H9 (cell line): ENCODE measurements around the gene RFNG. TPM values are rescaled to one million over a fixed set of nuclear protein-coding genes. Genes with fewer than 3 reads are reported as not detected.

Source experiments
- DNase-seq: peaks from one replicate; pipeline ENCODE4 v3.0.0-alpha.2; 2017
- H2AFZ ChIP-seq: one replicate; pipeline ENCODE4 v1.6.1; 2013; ENCODE audit warnings: mild to moderate bottlenecking, low read length, control low read depth, moderate library complexity
- H2AK5ac ChIP-seq: 2 replicates; pipeline ENCODE4 v1.6.1; 2013; ENCODE audit warnings: low read length, control low read depth, mixed read lengths; ENCODE audit not compliant: insufficient read length
- H2BK120ac ChIP-seq: one replicate; pipeline ENCODE4 v1.6.1; 2013; ENCODE audit warnings: low read depth, mild to moderate bottlenecking, low read length, control low read depth, inconsistent platforms; ENCODE audit not compliant: poor library complexity, severe bottlenecking
- H2BK12ac ChIP-seq: 2 replicates; pipeline ENCODE4 v1.6.1; 2013; ENCODE audit warnings: low read length, control low read depth, mixed read lengths, low read depth; ENCODE audit not compliant: insufficient read length
- H2BK15ac ChIP-seq: 2 replicates; pipeline ENCODE4 v1.6.1; 2013; ENCODE audit warnings: low read depth, low read length, control low read depth
- H2BK20ac ChIP-seq: one replicate; pipeline ENCODE4 v1.6.1; 2013; ENCODE audit warnings: low read depth, mild to moderate bottlenecking, low read length, control low read depth, inconsistent platforms; ENCODE audit not compliant: poor library complexity, severe bottlenecking
- H2BK5ac ChIP-seq: 2 replicates; pipeline ENCODE4 v1.6.1; 2013; ENCODE audit warnings: low read length, control low read depth, mixed read lengths; ENCODE audit not compliant: insufficient read length
- H3K14ac ChIP-seq: 2 replicates; pipeline ENCODE4 v1.6.1; 2013; ENCODE audit warnings: low read length, control low read depth; ENCODE audit not compliant: insufficient read depth
- H3K18ac ChIP-seq: 2 replicates; pipeline ENCODE4 v1.6.1; 2013; ENCODE audit warnings: low read depth, mild to moderate bottlenecking, mixed read lengths, low read length, control low read depth; ENCODE audit not compliant: insufficient read length
- H3K23ac ChIP-seq: 2 replicates; pipeline ENCODE4 v1.6.1; 2013; ENCODE audit warnings: low read length, control low read depth, mixed read lengths, low read depth; ENCODE audit not compliant: insufficient read length
- H3K23me2 ChIP-seq: 2 replicates; pipeline ENCODE4 v1.6.1; 2013; ENCODE audit warnings: low read depth, mild to moderate bottlenecking, mixed read lengths, low read length, control low read depth; ENCODE audit not compliant: insufficient read length, poor library complexity, severe bottlenecking
- H3K27ac ChIP-seq: 2 replicates; pipeline ENCODE4 v1.5.1; 2013; ENCODE audit warnings: low read length, control low read depth, mixed read lengths, low read depth; ENCODE audit not compliant: insufficient read length
- H3K27me3 ChIP-seq: 2 replicates; pipeline ENCODE4 v1.6.1; 2013; ENCODE audit warnings: low read length, control low read depth, inconsistent platforms; ENCODE audit not compliant: insufficient read depth
- H3K4ac ChIP-seq: 2 replicates; pipeline ENCODE4 v1.6.1; 2013; ENCODE audit warnings: low read depth, mild to moderate bottlenecking, control low read depth, inconsistent platforms, low read length, moderate library complexity
- H3K4me1 ChIP-seq: 2 replicates; pipeline ENCODE4 v1.6.1; 2013; ENCODE audit warnings: low read length, control low read depth, inconsistent platforms; ENCODE audit not compliant: insufficient read depth
- H3K4me2 ChIP-seq: 2 replicates; pipeline ENCODE4 v1.6.1; 2013; ENCODE audit warnings: low read length, control low read depth, mixed read lengths; ENCODE audit not compliant: insufficient read length, insufficient read depth
- H3K56ac ChIP-seq: 2 replicates; pipeline ENCODE4 v1.6.1; 2013; ENCODE audit warnings: low read depth, mild to moderate bottlenecking, mixed read lengths, low read length, control low read depth; ENCODE audit not compliant: insufficient read length
- H3K79me1 ChIP-seq: 2 replicates; pipeline ENCODE4 v1.6.1; 2013; ENCODE audit warnings: low read depth, mild to moderate bottlenecking, moderate library complexity, low read length, control low read depth, inconsistent platforms; ENCODE audit not compliant: insufficient read depth, poor library complexity, severe bottlenecking
- H3K79me2 ChIP-seq: 2 replicates; pipeline ENCODE4 v1.6.1; 2013; ENCODE audit warnings: low read length, control low read depth, inconsistent platforms; ENCODE audit not compliant: insufficient read depth
- H3K9ac ChIP-seq: 2 replicates; pipeline ENCODE4 v1.6.1; 2013; ENCODE audit warnings: low read length, control low read depth, mixed read lengths; ENCODE audit not compliant: insufficient read length; ENCODE audit errors: extremely low read depth
- H3K9me3 ChIP-seq: one replicate; pipeline ENCODE4 v1.6.1; 2013; ENCODE audit warnings: low read depth, low read length, inconsistent platforms; ENCODE audit not compliant: control insufficient read depth
- H3T11ph ChIP-seq: one replicate; pipeline ENCODE4 v1.6.1; 2013; ENCODE audit warnings: mild to moderate bottlenecking, low read length, control low read depth, inconsistent platforms
- H4K20me1 ChIP-seq: one replicate; pipeline ENCODE4 v1.6.1; 2013; ENCODE audit not compliant: control insufficient read depth, insufficient read length, insufficient read depth
- H4K5ac ChIP-seq: 2 replicates; pipeline ENCODE4 v1.6.1; 2013; ENCODE audit warnings: low read depth, mild to moderate bottlenecking, mixed read lengths, low read length, control low read depth; ENCODE audit not compliant: insufficient read length
- H4K8ac ChIP-seq: replicated peaks from 2 replicates; pipeline ENCODE4 v1.6.1; 2013; ENCODE audit warnings: low read length, control low read depth, mixed read lengths, low read depth; ENCODE audit not compliant: insufficient read length
- H4K91ac ChIP-seq: 2 replicates; pipeline ENCODE4 v1.6.1; 2013; ENCODE audit warnings: low read depth, mild to moderate bottlenecking, moderate library complexity, mixed read lengths, low read length, control low read depth; ENCODE audit not compliant: insufficient read length
- H3K27ac Mint-ChIP-seq, 3 experiments: 2 replicates in 2 of 3; 3 replicates in 1 of 3; pipeline ENCODE4 v1.8.0; 2020 to 2021; ENCODE audit warnings: mixed read lengths in 3 of 3, mild to moderate bottlenecking in 1 of 3, moderate library complexity in 1 of 3
- H3K27me3 Mint-ChIP-seq: 2 replicates; pipeline ENCODE4 v1.8.0; 2021; ENCODE audit warnings: low read depth, mild to moderate bottlenecking, moderate library complexity, mixed read lengths
- H3K36me3 Mint-ChIP-seq, 3 experiments: 2 replicates in 2 of 3; 3 replicates in 1 of 3; pipeline ENCODE4 v1.8.0; 2020 to 2021; ENCODE audit warnings: low read depth in 3 of 3, mixed read lengths in 3 of 3; ENCODE audit not compliant: insufficient read depth in 1 of 3
- H3K4me1 Mint-ChIP-seq, 2 experiments: 2 replicates each; pipeline ENCODE4 v1.8.0; 2020; ENCODE audit warnings: mixed read lengths in 2 of 2
- H3K4me3 Mint-ChIP-seq, 2 experiments: 2 replicates in 1 of 2; 3 replicates in 1 of 2; pipeline ENCODE4 v1.8.0; 2020 to 2021; ENCODE audit warnings: mild to moderate bottlenecking in 2 of 2, mixed read lengths in 2 of 2, moderate library complexity in 1 of 2
- H3K9me3 Mint-ChIP-seq, 2 experiments: 2 replicates in 1 of 2; 3 replicates in 1 of 2; pipeline ENCODE4 v1.8.0; 2020; ENCODE audit warnings: mild to moderate bottlenecking in 2 of 2, mixed read lengths in 2 of 2, moderate library complexity in 1 of 2
- WGBS: extraction: QIAGEN DNeasy Blood & Tissue Kit; methylation state at CpG from one replicate; pipeline ENCODE4 v1.1.7; 2013; ENCODE audit warnings: missing lambda C conversion rate, low lambda C conversion rate, mixed read lengths; ENCODE audit not compliant: insufficient read length; ENCODE audit errors: extremely low coverage; 5-methylcytosine and 5-hydroxymethylcytosine counted together
- total RNA-seq: library from RNA; stranded (reverse); gene quantifications from 2 replicates; pipeline ENCODE4 v1.2.1, GENCODE V29; 2021
- TF ChIP-seq, protein P1 (sequence below): fragments of 200-600 bp; sonication (generic); conservative IDR thresholded peaks from 3 replicates; pipeline ENCODE4 v1.8.0; 2021; ENCODE audit warnings: antibody characterized with exemption, mild to moderate bottlenecking

Gene RFNG
- total RNA-seq, 1 experiment from 2014 or later = 34.0 TPM

DNA sequence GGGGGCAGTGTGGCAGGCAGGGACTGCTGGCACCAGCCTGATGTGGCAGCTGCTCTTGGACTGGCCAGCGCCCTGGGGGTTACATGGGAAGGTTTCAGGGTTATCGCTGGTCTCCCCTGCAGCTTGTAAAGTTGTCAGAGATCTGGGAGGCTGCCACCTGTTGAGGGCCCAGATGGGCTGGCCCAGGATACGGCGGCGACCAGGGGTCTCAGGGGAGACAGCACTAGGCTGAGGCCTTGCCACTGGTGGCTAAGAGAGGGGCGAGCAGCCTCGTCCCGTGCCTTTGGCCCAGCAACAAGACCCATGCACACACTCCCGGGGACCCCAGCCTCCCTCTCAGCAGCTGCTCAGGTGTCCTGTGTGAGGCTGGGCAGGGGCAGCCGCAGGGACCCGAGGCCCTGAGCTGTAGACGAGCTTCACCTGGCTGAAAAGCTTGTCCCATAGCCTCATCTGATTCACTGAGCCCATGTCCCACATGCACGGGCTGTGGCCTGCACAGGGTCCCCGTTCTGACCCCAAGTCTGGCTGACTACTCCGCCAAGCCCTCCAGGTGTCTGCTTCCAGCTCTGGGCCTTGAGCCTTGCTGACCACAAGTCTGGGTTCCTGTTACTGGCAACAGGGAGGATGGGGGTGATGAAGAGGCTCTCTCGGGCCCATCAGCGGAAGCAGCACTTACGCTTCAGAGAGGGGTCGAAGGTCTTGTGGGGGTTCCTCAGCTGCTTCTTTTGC is 7.8 kb upstream of the RFNG start:
- TF ChIP-seq, protein P1, sequence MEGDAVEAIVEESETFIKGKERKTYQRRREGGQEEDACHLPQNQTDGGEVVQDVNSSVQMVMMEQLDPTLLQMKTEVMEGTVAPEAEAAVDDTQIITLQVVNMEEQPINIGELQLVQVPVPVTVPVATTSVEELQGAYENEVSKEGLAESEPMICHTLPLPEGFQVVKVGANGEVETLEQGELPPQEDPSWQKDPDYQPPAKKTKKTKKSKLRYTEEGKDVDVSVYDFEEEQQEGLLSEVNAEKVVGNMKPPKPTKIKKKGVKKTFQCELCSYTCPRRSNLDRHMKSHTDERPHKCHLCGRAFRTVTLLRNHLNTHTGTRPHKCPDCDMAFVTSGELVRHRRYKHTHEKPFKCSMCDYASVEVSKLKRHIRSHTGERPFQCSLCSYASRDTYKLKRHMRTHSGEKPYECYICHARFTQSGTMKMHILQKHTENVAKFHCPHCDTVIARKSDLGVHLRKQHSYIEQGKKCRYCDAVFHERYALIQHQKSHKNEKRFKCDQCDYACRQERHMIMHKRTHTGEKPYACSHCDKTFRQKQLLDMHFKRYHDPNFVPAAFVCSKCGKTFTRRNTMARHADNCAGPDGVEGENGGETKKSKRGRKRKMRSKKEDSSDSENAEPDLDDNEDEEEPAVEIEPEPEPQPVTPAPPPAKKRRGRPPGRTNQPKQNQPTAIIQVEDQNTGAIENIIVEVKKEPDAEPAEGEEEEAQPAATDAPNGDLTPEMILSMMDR = no peak
- H3K23ac ChIP-seq = no peak overlapping the region
- no peak overlapping the region for H3K27ac Mint-ChIP-seq

More for the DNA sequence above, 7.8 kb upstream of the RFNG start:
- Histone ChIP-seq H4K91ac (no peak overlapping the region), H3K79me1 (no peaks in the 10 kb centered on the region), H3K9me3 (no peaks in the 10 kb centered on the region), H3K79me2 (no peaks in the 10 kb centered on the region), H3K4me1 (no peaks in the 10 kb centered on the region), H4K8ac (no peak overlapping the region), H3K4ac (no peak overlapping the region), H3K56ac (no peak overlapping the region), H4K20me1 (peaks cover 3% of the 10 kb centered on the region), H3K4me2 (no peak overlapping the region), H2BK120ac (no peak overlapping the region), H3K23me2 (no peaks in the 10 kb centered on the region), H2BK20ac (no peak overlapping the region), H2BK15ac (no peak overlapping the region), H3K9ac (no peak overlapping the region), H2AK5ac (no peak overlapping the region), H4K5ac (no peak overlapping the region), H2BK5ac (no peak overlapping the region), H2AFZ (no peak overlapping the region), H3K18ac (no peak overlapping the region), H2BK12ac (no peak overlapping the region), H3T11ph (no peak overlapping the region), H3K27ac (no peak overlapping the region), H3K27me3 (no peaks in the 10 kb centered on the region), H3K14ac (no peak overlapping the region)
- no peaks in the 10 kb centered on the region for H3K4me1 Mint-ChIP-seq
- no peaks in the 10 kb centered on the region for H3K27me3 Mint-ChIP-seq
- H3K36me3 Mint-ChIP-seq = peaks cover 6 to 44% (median 43%) of the 10 kb centered on the region in 3 experiments
- DNase-seq = no peak
- no CpG with 5 or more reads among the region's 19 CpGs for WGBS
- H3K9me3 Mint-ChIP-seq = no peaks in the 10 kb centered on the region
- H3K4me3 Mint-ChIP-seq = no peak overlapping the region
